C4-2B (cell line): ENCODE measurements around the gene BID.

Experiments
- CTCF ChIP-seq: fragments of 450-650 bp; conservative IDR thresholded peaks from 2 replicates; pipeline ENCODE4 v1.5.1; 2017; ENCODE audit warnings: mild to moderate bottlenecking
- ZFX ChIP-seq: fragments of 450-650 bp; IDR thresholded peaks from 2 replicates; pipeline ENCODE4 v1.6.1; 2017

- no peak for TF ChIP-seq CTCF
- TF ChIP-seq ZFX: no peak
These were observed 75.3 kb downstream of the BID start for GRCh38 chr22:17698948-17699347.
